GM12872 (cell line): ENCODE results near the gene FCF1.

Experiments
- TF ChIP-seq, protein P1 (sequence below): IDR thresholded peaks from 3 replicates; pipeline ENCODE4 v1.5.1; 2011; ENCODE audit warnings: low read depth, mild to moderate bottlenecking, low read length, moderate library complexity; ENCODE audit not compliant: insufficient read depth

Gene FCF1

DNA sequence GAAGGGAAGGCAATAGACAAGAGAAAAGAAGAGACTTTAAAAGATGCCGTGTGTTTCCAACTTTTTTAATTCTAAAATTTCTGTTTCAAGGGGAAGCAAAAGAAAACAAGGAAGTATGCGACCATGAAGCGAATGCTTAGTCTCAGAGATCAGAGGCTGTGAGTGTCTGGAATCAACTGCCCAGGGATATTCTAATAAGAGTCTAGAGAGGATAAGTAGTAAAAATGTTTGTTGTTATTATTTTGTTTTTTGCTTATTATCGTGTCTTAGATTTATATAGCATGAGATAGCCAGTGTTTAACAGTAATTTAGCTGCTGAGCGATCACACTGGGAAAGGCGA lies 421 bp downstream of the FCF1 start:
- TF ChIP-seq, protein P1, sequence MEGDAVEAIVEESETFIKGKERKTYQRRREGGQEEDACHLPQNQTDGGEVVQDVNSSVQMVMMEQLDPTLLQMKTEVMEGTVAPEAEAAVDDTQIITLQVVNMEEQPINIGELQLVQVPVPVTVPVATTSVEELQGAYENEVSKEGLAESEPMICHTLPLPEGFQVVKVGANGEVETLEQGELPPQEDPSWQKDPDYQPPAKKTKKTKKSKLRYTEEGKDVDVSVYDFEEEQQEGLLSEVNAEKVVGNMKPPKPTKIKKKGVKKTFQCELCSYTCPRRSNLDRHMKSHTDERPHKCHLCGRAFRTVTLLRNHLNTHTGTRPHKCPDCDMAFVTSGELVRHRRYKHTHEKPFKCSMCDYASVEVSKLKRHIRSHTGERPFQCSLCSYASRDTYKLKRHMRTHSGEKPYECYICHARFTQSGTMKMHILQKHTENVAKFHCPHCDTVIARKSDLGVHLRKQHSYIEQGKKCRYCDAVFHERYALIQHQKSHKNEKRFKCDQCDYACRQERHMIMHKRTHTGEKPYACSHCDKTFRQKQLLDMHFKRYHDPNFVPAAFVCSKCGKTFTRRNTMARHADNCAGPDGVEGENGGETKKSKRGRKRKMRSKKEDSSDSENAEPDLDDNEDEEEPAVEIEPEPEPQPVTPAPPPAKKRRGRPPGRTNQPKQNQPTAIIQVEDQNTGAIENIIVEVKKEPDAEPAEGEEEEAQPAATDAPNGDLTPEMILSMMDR: no peak

DNA sequence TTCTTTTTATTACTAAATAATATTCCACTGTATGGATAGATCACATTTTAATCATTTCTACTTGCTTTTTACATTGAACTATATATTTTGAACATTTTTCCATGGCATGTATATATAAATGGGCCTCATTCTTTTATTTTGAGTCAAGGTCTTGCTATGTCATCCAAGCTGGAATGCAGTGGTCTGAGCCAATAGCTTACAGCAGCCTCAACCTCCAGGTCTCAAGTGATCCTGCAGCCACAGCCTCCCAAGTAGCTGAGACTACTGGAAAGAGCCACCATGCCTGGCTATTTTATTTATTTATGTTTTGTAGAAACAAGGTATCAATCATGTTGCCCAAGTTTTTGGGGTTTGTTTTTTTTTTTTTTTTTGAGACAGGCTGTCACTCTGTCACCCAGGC lies 7.6 kb downstream of the FCF1 start:
- TF ChIP-seq, protein P1: no peak

DNA sequence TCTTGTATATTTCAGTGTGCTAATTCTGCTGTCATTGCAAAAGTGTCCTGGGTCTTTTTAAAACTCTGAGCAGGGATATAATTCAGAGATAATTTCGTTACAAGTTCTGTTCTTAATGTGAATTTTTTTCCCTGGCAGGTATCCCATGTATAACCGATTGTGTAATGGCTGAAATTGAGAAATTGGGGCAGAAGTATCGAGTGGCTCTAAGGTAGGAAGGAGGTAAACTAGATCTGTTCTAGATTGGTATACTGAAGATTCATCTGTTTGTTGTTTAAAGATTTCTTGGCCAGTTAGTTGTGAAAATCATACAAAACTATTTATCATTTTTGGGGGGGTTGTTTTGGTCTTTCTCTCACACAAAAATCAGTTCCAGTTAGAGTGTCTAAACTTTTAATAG lies 10.2 kb downstream of the FCF1 start:
- TF ChIP-seq, protein P1: no peak

DNA sequence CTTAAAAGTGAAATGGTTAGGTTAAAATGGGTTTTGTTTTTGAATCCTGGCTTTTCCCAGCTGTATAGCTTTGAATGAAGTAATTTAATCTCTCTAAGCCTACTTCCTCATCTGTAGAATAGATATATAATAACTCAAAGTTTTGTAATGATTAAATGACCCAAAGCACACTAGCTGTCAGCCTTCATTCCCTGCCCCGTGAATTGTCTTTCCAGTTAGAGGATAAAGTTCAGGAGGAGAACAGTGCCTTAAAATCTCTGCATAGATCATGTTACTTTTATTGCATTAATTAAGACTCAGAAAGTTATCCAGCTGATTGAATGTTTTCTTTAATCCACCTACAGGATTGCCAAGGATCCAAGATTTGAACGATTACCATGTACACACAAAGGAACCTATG lies 19.4 kb downstream of the FCF1 start:
- TF ChIP-seq, protein P1: no peak

DNA sequence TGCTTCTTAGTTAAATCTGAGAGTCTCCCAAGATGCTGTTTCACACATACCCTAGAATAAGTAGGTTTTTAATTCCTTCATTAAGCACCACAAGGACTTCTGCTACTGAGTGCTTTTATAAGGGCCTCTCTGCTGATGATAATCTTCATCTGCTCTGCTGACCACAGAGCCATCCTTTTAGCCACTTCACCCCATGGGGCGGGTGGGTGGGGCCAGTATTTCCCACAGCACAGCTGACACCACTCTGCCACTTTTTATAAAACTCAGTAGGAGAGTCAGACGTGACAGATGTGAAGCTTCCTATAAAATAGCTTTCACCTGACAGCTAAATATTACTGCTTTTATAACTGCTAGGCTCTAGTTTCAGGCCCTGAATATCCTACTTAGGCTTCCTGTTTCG lies 20.3 kb downstream of the FCF1 start:
- TF ChIP-seq, protein P1: no peak

DNA sequence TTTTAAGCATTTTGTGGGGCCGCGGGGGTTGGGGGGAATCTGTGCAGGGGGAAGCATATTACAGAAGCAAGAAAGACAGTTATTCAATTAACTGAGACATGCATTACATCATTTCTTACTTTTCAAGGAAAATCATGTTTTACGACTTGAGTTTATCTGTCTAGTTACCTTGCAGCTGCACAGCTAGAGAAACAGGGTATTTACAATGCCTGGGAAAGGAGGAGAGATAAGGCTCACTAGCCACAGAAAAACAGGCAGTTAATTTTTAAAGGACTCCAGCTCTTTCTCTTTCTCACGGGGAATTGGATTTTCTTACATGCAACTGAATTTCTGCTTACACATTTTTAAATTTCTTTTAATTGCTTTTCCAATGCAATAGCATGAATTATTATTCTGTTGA lies 22.2 kb downstream of the FCF1 start:
- TF ChIP-seq, protein P1: no peak

DNA sequence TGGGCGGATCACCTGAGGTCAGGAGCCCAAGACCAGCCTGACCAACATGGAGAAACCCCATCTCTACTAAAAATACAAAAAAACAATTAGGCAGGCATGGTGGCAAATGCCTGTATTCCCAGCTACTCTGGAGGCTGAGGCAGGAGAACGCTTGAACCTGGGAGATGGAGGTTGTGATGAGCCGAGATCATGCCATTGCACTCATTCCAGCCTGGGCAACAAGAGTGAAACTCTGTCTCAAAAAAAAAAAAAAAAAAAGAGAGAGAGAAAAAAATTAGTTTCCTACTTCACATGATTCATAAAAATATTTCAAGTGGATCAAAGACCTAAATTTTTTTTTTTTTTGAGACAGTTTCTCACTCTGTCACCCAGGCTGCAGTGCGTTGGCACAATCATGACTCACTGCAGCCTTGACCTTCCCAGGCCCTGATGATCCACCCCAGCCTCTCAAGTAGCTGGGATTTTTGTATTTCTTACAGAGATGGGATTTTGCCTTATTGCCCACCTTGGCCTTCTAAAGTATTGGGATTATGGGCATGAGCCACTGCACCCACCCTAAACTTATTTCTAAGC lies 24.9 kb downstream of the FCF1 start:
- TF ChIP-seq, protein P1: no peak
